ENCODE measurements around the gene SNRNP200.
"Not testable (repeated sequence)": the region's sequence is repeated elsewhere in the genome, so short reads cannot be mapped to it uniquely, and the experiment has no call there.

Gene SNRNP200

GRCh38 chr2:96325041-96325883, 19.9 kb upstream of the SNRNP200 start, which contains the start of gene ITPRIPL1:
Gene ITPRIPL1 (plus strand): TSS chr2:96325317. CDS start chr2:96325840, 523 bp downstream.
- DNase-seq, result no peak

- DNase-seq, result no peak
Observed at GRCh38 chr2:96324721-96325040, 19.3 kb upstream of the SNRNP200 start.

- DNase-seq, result no peak
Observed at GRCh38 chr2:96323849-96324248, 18.5 kb upstream of the SNRNP200 start.

- DNase-seq, result no peak
Observed at GRCh38 chr2:96320728-96321622, 15.6 kb upstream of the SNRNP200 start.

GRCh38 chr2:96320326-96320725, 15.0 kb upstream of the SNRNP200 start:
- no peak for DNase-seq

- no peak for DNase-seq
Observed at GRCh38 chr2:96319396-96319795, 14.1 kb upstream of the SNRNP200 start.

- no peak for DNase-seq
Observed at GRCh38 chr2:96318723-96319122, 13.4 kb upstream of the SNRNP200 start.

- no peak for DNase-seq
Observed at GRCh38 chr2:96317584-96317997, 12.2 kb upstream of the SNRNP200 start.

- no peak for DNase-seq
Observed at GRCh38 chr2:96316999-96317398, 11.7 kb upstream of the SNRNP200 start.

- peak; percentile 69 for DNase-seq
Observed at GRCh38 chr2:96315400-96316071, 10.2 kb upstream of the SNRNP200 start.

- no peak for DNase-seq
Observed at GRCh38 chr2:96315005-96315399, 9.7 kb upstream of the SNRNP200 start.

- DNase-seq, result no peak
Observed at GRCh38 chr2:96308248-96308647, 2.9 kb upstream of the SNRNP200 start.

- no peak for DNase-seq
Observed at GRCh38 chr2:96306370-96306769, 1.0 kb upstream of the SNRNP200 start.

- no peak for DNase-seq
Observed at GRCh38 chr2:96305979-96306308, 598 bp upstream of the SNRNP200 start.

- no peak for DNase-seq
Observed at GRCh38 chr2:96304606-96305005, 740 bp downstream of the SNRNP200 start.

- DNase-seq, result no peak
Observed at GRCh38 chr2:96301865-96302264, 3.5 kb downstream of the SNRNP200 start.

GRCh38 chr2:96296925-96297324, 8.4 kb downstream of the SNRNP200 start:
- DNase-seq, result no peak

GRCh38 chr2:96294271-96294670, 11.1 kb downstream of the SNRNP200 start:
- not testable (repeated sequence) for DNase-seq

- DNase-seq, result no peak
Observed at GRCh38 chr2:96291751-96292150, 13.6 kb downstream of the SNRNP200 start.

- DNase-seq, result no peak
Observed at GRCh38 chr2:96287273-96287856, 18.0 kb downstream of the SNRNP200 start.

- DNase-seq, result no peak
Observed at GRCh38 chr2:96276787-96277499, 28.4 kb downstream of the SNRNP200 start.

GRCh38 chr2:96274355-96275056, 30.8 kb downstream of the SNRNP200 start:
- DNase-seq, result no peak

Data from GDM1 (cell line).